Body of pancreas (tissue), 4 donors: Measurements from ENCODE around the gene PFDN1. TPM values are rescaled to one million over a fixed set of nuclear protein-coding genes. Genes with fewer than 3 reads are reported as not detected.
A peak's percentile ranks its signal among the peaks of the same experiment; 100 is the strongest.

ENCODE experiments used
- ATAC-seq: fragments of 150-250 bp; one replicate; pipeline ENCODE4 v1.9.1; 2016
- DNase-seq, 4 donors: peaks; one replicate each; pipeline ENCODE4 v3.0.0-alpha.2; 2019
- H3K27ac ChIP-seq, 4 donors: fragments of 200-600 bp; sonication (generic); 1 replicate in 3 of 4; 2 replicates in 1 of 4; pipeline versions ENCODE4 v1.5.1 to v1.6.1; 2016 to 2019; ENCODE audit warnings: mild to moderate bottlenecking in 1 of 4, mixed read lengths in 1 of 4, moderate library complexity in 1 of 4
- H3K27me3 ChIP-seq, 2 donors: fragments of 200-600 bp; sonication (generic); one replicate each; pipeline ENCODE4 v1.6.0; 2016; ENCODE audit warnings: mild to moderate bottlenecking in 1 of 2
- H3K36me3 ChIP-seq, 2 donors: fragments of 200-600 bp; sonication (generic); replicated peaks in 1 of 2; 2 replicates each; pipeline ENCODE4 v1.5.1; 2016; ENCODE audit warnings: low read depth in 2 of 2; ENCODE audit not compliant: insufficient read depth in 1 of 2
- H3K4me1 ChIP-seq: fragments of 200-600 bp; sonication (generic); one replicate; pipeline ENCODE4 v1.6.0; 2016
- H3K4me3 ChIP-seq, 2 donors: fragments of 200-600 bp; sonication (generic); 1 replicate in 1 of 2; 2 replicates in 1 of 2; pipeline ENCODE4 v1.5.1; 2016 to 2019
- H3K9me3 ChIP-seq, 3 donors: fragments of 200-600 bp; sonication (generic); 1 replicate in 2 of 3; 2 replicates in 1 of 3; pipeline ENCODE4 v1.5.1; 2016
- CTCF ChIP-seq, 7 experiments: fragments of 450-650 bp in 4 of 7; fragments of 200-600 bp in 3 of 7; sonication (generic) in 3 of 7; IDR thresholded peaks; one replicate each; pipeline ENCODE4 v1.5.1; 2016 to 2019; ENCODE audit warnings: antibody characterized with exemption in 7 of 7
- POLR2A ChIP-seq, 3 donors: fragments of 450-650 bp; IDR thresholded peaks; one replicate each; pipeline ENCODE4 v1.6.1; 2016; ENCODE audit warnings: antibody characterized with exemption in 3 of 3, mild to moderate bottlenecking in 2 of 3
- WGBS, 2 donors: methylation state at CpG; one replicate each; pipeline ENCODE4 v1.1.5; 2017; 5-methylcytosine and 5-hydroxymethylcytosine counted together
- intact Hi-C: fragments of 100-400 bp; cut with DNase I; formaldehyde crosslinking; loops from one replicate; pipeline ENCODE4 v1.15.1; 2023
- total RNA-seq, 2 donors: library from RNA; depleted of rRNA; stranded (reverse); fragments of >200 nt; gene quantifications; one replicate each; pipeline ENCODE4 v1.1.0, GENCODE V29; 2016

PFDN1 gene
- 10 to 100 TPM; 37.6 to 54.1 TPM for total RNA-seq

- H3K27me3 ChIP-seq = no peaks in the 10 kb centered on the region
- ATAC-seq (peak; percentile 98), DNase-seq (peak; percentile 92 to 98 (median 96))
- WGBS, 2 donors = 0% methylated on average over 30 of the region's 30 CpGs
- no peak for TF ChIP-seq CTCF (IDR thresholded peaks at IDR 0.05)
- TF ChIP-seq POLR2A (IDR thresholded peaks at IDR 0.05) = peak in 2 of 3 donors; percentile 61 to 64
- peaks cover 18% of the 10 kb centered on the region for H3K4me1 ChIP-seq
- no peaks in the 10 kb centered on the region for H3K36me3 ChIP-seq
- peak within 1 kb of the TSS; percentile 47 to 80 (median 74) for H3K27ac ChIP-seq
- H3K9me3 ChIP-seq = no peaks in the 10 kb centered on the region
- intact Hi-C loops = no loop called here
- H3K4me3 ChIP-seq = peak within 1 kb of the TSS; percentile 64 to 78
Measured at GRCh38 chr5:140302786-140303639, at the start of gene PFDN1. PFDN1 (minus strand) TSS chr5:140303101; CDS start chr5:140303073, 28 bp downstream.

- Histone ChIP-seq H3K27me3 (no peaks in the 10 kb centered on the region), H3K36me3 (no peaks in the 10 kb centered on the region), H3K4me3 (no peak overlapping the region), H3K27ac (no peak overlapping the region), H3K4me1 (peaks cover 8% of the 10 kb centered on the region), H3K9me3 (no peaks in the 10 kb centered on the region)
- intact Hi-C loops = no loop called here
- WGBS, 2 donors = 2% methylated on average over 5 of the region's 5 CpGs
- peak; percentile 75 to 96 (median 83) for TF ChIP-seq CTCF (IDR thresholded peaks at IDR 0.05)
- TF ChIP-seq POLR2A (IDR thresholded peaks at IDR 0.05) = no peak
- ATAC-seq = peak; percentile 84
- peak; percentile 56 to 76 (median 60) for DNase-seq
Measured at GRCh38 chr5:140351609-140352334, 48.9 kb upstream of the PFDN1 start.

GRCh38 chr5:140349244-140349643 is 46.3 kb upstream of the PFDN1 start:
- Histone ChIP-seq H3K4me3 (no peak overlapping the region), H3K9me3 (no peaks in the 10 kb centered on the region), H3K36me3 (no peaks in the 10 kb centered on the region), H3K27me3 (no peaks in the 10 kb centered on the region), H3K27ac (no peak overlapping the region), H3K4me1 (peaks cover 24% of the 10 kb centered on the region)
- TF ChIP-seq POLR2A (IDR thresholded peaks at IDR 0.05) (no peak), CTCF (IDR thresholded peaks at IDR 0.05) (no peak)
- no peak for DNase-seq
- intact Hi-C loops = no loop called here
- WGBS, 2 donors = 83 to 100% methylated on average over 1 to 2 of the region's 2 CpGs
- no peak for ATAC-seq

GRCh38 chr5:140348104-140348503 is 45.2 kb upstream of the PFDN1 start:
- no peaks in the 10 kb centered on the region for H3K27me3 ChIP-seq
- H3K9me3 ChIP-seq = no peaks in the 10 kb centered on the region
- intact Hi-C loops = no loop called here
- no peak overlapping the region for H3K4me3 ChIP-seq
- WGBS, 2 donors = 67 to 71% methylated on average over 4 of the region's 4 CpGs
- H3K27ac ChIP-seq = no peak overlapping the region
- ATAC-seq (no peak), DNase-seq (no peak)
- TF ChIP-seq CTCF (IDR thresholded peaks at IDR 0.05) (no peak), POLR2A (IDR thresholded peaks at IDR 0.05) (no peak)
- H3K36me3 ChIP-seq = no peaks in the 10 kb centered on the region
- peaks cover 24% of the 10 kb centered on the region for H3K4me1 ChIP-seq
